CD4-positive, alpha-beta T cell treated with Interleukin-12 subunit alpha and Interleukin-12 subunit beta, for 1 hour (primary cell): Measurements from ENCODE around the gene TNNC2.
"Not testable (repeated sequence)": the region's sequence is repeated elsewhere in the genome, so short reads cannot be mapped to it uniquely, and the experiment has no call there.

ENCODE experiments used
- DNase-seq: peaks from one replicate; pipeline ENCODE4 v3.0.0-alpha.2; 2020

TNNC2 gene

DNA sequence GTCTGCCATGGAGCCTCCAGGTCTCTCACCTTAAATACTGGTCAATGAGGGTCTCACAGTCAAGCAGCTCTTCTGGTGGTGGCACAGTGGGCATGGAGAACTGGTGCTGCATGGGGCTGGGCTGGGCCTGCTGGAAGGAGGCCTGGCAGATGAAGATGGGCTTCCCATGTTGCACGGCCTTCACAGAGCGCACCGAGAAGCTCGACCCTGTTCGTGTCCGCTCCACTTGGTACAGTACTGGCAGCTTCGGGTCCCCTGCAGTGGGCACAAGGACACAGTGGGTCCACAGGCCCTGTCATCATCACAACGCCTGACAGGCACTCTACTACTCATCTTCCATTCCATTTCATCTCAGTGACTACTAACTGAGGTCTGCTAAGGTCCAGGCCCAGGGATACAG lies 21.3 kb upstream of the TNNC2 start:
- no peak for DNase-seq

DNA sequence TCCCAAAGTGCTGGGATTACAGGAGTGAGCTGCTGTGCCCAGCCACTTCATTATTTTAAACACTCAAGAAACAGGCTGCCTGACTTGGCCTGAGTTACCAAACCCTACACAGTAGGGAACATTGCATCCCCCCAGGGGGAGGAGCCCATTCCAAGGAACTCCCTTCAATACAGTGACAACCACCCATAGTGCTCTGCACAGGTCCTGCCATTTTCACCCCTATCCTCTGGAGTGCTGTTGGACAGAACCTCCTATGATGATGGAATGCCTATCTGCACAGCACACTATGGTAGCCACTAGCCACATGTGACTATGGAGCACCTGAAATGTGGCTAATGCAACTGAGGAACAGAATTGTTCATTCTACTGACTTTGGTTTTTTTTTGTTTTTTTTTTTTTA lies 18.3 kb upstream of the TNNC2 start:
- DNase-seq: no peak

DNA sequence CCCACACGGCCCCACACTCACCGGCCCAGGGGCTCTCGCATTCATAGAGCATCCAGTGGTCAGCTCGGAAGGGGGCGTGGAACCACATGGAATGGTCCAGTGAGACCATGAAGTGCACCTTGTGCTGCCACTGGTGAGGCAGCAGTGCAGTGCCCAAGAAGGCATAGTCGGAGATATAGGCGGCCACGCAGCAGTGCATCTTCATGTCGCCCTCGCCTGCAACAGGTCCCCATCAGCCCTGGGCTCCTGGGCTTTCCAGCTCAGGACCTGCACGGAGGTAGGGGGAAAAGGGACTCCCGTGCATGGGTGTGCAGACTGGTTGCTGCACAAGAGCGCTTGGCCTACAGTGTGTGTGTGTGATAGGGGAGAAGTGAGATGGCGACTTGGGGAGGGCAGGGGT lies 16.4 kb upstream of the TNNC2 start:
- no peak for DNase-seq

DNA sequence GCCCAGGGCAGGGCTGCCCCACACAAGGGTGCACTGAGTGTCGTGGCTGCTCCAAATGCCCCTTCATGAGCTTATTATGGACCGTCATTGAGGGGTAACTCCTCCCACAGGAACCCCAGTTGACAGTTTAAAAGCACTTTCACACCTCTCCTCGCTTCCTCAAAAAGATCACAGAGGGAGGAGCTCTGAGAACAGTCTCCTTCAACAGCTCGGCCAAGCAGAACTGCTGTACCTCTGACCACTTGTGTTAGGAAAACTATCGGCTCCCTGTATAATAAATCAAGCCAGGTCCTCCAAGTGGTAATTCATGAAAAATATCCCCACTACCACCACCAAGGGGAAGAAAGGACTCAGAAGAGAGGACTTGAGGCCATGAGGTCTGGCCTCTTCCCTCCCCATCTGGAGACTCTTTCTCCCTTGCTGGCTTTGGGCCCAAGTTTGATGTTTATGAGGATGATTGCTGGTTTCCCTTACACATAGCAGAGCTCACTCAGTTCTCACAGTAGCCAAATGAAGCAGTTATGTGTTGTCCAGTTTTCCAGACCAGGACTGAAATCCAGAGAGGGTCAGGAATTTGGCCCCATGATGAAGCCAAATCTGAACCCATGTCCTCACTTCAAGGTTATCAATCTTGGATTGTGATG lies 15.2 kb upstream of the TNNC2 start:
- DNase-seq: no peak

DNA sequence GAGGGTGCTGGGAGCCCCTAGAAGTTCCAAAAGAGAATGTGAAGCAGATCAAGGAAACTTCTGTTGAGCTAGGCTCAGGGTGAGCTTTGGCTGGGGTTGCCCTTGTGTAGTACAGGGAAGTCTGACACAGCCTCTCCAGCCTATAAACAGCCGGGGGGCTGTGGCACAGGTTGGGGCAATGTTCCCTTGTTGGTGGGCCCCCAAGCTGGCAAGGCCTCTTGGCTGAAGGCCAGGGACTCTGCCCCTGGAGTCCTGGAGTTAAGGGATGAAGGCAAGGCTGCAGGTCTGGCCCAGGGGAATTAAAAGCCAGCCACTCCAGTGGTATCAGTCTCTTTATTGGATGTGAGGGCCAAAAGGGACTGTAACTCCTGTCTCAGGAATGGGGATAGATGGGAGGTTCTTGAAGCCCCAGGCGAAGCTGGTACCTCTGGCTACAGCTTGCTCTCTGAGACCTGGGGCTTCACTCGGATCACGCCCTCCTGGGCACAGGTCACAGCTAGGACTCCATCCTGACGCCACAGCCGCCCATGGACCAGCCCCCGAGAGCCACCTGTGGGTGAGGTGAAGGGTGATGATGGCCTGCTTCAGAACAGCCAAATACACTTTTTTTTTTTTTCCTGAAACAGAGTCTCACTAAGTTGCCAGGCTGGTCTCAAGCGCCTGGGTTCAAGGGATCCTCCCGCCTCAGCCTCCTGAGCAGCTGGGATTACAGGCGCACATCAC lies 14.5 kb upstream of the TNNC2 start:
- DNase-seq: no peak

DNA sequence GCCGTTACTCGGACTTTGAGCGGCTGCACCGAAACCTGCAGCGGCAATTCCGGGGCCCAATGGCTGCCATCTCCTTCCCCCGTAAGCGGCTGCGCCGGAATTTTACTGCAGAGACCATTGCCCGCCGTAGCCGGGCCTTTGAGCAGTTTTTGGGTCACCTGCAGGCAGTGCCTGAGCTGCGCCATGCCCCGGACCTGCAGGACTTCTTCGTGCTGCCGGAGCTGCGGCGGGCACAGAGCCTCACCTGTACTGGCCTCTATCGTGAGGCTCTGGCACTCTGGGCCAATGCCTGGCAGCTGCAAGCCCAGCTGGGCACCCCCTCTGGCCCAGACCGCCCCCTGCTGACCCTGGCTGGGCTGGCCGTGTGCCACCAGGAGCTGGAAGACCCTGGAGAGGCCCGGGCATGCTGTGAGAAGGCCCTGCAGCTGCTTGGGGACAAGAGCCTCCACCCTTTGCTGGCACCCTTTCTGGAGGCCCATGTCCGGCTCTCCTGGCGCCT lies 13.6 kb upstream of the TNNC2 start:
- no peak for DNase-seq

DNA sequence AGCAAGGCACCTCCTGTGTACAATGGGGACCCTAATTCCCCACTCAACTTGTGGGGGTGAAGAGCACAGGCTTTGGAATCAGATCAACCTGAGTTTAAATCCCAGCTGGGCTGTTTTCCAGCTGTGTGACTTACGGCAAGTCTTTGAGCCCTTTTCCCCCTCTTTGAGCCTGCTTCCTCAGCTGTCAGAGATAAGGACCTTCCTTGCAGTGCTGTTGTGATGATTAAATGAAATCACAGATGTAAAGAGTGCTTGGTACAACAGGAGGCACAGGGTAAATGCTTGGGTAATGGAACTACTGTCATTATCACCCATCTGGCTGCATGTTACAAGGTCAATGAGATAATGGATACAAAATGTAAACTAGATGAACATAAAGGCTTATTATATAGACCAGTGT lies 9.7 kb upstream of the TNNC2 start:
- no peak for DNase-seq

DNA sequence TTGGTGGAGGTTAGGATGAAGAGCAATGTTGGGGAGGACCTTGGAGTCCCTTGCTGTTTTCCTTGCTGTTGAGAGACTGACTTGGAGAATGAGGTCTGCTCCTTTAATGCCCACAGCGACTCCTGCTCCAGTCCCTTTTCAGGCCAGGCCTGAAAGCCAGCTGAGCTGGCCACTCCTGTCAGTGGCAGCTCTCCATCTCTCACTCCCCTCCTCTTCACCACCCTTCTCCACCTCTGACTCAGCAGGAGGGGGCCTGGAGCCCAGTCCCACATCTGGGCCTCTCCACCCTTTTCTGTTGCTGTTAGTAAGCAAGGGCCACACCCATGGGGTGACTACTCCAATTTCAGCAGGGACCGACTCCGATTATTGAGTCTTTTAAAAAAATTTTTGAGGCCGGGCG lies 8.7 kb upstream of the TNNC2 start:
- no peak for DNase-seq

DNA sequence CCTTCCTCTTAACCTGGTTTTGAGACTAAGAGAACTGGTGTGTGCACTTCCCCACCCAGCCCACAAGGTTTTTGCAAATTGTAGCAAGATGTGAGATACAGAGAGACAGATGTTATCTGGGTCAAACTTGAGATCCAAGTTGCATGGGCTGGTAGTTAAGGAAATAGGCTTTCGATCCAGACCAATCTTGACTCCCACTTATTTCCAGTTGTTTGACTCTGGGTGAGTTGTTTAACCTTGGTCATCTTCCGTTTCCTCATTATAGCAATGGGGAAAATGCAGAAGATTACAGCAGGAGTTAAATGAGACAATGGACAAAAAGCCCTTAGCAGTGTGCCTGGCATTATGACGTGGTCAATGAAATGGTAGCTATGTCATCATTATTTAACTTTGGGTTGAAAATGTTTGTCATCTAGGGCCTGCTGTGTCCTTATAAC lies 8.2 kb upstream of the TNNC2 start:
- no peak for DNase-seq

DNA sequence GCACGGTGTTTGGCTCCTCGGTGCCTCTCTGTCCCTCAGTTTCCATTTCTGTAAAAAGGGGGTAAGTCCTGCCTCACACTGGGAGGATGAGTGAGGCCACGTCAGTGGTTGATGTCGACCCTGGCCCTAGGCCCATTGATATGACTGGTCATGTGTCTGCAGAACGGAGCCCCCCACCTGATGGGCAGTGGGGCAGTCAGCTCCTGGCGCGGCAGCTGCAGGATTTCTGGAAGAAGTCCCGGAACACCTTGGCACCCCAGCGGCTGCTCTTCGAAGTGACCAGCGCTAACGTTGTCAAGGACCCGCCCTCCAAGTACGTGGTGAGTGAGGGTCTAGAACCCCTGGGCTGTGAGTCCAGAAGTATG lies 7.7 kb upstream of the TNNC2 start:
- no peak for DNase-seq

DNA sequence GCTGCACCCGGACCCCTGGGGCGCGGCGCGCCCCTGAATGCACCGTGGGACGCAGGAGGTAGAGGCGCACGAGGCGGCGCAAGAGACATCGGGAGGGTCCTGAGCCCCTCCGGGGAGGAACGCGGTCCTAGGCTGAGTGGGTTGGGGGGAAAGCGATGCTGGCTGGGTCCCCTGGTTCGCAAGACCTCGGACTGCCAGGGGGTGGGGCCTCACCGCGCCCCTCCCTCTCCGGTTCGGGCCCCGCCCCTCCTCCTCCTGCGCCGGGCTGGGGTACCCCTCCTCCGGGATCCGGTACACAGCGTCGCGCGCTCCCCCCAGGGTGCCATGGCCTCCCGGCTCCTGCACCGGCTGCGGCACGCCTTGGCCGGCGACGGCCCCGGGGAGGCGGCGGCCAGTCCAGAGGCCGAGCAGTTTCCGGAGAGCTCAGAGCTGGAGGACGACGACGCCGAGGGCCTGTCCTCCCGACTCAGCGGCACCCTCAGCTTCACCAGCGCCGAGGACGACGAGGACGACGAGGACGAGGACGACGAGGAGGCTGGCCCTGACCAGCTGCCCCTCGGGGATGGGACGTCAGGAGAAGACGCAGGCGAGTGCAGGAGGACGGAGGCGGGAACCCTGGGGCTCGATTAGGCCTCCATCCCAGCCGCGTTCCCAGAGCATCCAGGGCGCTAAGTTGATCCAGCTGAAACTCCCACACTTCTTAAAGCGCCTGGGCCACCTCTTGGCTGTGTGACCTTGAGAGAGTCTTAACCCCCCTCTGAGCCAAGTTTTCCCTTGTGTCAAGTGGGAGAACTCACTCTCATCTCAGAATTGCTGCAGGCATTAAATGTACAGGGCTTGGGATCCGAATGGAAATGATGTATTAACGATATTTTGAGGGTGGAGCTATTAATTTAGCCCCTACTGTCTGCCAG lies 7.0 kb upstream of the TNNC2 start:
- DNase-seq: peak; percentile 52

DNA sequence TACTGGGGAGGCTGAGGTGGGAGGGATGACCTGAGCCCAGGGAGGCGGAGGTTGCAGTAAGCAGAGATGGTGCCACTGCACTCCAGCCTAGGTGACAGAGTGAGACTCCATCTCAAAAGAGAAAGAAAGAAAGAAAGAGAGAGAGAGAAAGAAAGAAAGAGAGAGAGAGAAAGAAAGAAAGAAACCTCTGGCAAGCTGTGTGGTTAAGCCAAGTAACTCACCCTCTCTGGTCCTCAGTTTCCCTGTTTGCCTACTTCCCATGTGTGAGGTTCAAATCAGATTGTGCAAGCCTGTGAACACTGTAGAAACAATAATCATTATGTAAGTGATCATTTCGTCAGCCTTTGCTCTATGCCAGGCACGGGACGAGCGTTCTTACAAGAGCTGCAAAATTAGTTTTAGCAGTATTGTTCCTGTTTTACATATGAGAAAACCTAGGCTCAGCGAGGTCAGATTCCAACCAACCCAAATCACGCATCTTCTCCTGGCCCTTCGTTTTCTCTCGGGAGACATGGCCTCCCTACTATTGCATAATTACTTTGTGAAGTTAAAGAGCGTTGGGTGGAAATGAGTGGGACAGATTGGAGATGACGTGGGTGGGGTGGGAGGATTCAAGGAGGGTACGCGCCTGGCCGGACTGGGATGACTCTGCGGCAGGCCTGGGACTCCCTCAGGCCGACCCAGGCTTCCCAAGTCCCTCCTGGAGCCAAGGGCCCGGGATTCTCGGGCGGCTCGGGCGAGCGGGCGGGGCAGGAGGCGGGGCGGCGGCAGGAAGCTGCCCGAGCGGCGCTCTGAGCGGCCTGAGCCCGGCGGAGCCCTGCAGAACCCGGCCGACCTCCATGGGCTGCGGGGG lies 6.1 kb upstream of the TNNC2 start, which contains the start of gene SNX21:
Gene SNX21 (plus strand): TSS at position 770 of the 853 bp plus-strand sequence. CDS start 121 bp downstream, outside the sequence.
- peak; percentile 15 for DNase-seq

DNA sequence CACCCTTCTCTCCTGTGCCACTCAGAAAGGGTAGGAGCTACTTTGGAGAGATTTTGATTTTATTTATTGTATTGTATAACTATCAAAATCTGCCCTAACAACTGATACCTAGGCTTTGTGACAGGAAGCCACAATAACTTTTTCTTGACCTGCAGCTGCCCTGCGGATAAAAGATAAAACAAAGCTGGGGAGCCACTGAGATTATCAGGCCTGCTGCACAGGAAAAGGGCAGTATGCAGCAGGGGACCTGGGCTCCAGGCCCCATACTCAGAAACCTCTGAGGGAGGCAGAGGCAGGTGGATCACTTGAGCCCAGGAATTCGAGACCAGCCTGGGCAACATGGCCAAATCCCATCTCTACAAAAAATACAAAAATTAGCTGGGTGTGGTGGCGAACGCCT lies 5.5 kb upstream of the TNNC2 start:
- DNase-seq: no peak

DNA sequence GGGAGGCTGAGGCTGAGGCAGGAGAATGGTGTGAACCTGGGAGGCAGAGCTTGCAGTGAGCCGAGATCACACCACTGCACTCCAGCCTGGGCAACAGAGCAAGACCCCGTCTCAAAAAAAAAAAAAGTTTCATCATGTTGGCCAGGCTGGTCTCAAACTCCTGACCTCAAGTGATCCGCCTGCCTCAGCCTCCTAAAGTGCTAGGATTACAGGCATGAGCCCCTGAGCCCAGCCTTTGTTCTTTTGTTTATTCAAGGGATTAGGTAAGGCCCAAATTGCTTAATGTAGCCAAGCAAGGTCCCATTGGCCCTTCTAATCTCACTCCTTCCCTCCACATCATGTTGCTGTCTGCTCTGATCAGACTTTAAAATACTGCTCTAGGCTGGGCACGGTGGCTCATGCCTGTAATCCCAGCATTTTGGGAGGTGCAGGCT lies 2.6 kb upstream of the TNNC2 start:
- DNase-seq: not testable (repeated sequence)

DNA sequence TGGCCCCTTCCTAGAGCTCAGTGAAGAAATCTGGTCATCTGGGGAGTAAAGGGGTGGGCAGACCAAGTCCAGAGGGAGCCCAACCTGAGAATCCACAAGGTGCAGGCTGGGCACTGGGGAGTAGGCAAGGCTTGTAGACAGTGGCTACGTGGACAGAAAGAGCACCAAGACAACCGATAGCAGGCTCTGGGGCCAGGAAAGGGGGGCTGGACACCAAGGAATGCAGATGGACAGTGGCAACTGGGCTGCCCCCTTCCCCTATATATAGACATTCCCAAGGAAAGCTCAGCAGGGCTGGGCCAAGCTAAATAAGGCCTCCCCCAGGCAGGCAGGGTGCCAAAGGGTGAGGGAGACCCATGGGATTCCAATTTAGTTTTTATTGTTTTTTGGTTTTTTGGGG lies 1.5 kb upstream of the TNNC2 start:
- no peak for DNase-seq

DNA sequence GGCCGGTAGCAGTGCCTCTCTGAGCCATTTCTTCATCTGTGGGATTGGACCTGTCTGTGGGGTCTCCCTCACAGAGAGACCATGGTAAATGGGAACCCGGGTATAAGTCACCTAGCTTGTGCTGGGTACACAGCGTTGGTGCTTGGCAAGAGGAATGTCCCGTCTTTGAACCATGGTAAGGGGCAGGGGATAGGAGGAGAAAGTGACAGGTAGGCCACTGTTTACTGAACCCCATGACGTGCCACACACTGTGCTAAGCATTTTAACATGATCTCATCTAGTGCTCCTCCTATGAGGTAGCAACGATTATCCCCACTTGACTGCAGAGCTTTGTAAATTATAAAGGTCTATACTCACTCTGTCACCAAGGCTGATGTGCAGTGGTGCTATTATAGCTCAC lies 600 bp upstream of the TNNC2 start:
- DNase-seq: no peak

DNA sequence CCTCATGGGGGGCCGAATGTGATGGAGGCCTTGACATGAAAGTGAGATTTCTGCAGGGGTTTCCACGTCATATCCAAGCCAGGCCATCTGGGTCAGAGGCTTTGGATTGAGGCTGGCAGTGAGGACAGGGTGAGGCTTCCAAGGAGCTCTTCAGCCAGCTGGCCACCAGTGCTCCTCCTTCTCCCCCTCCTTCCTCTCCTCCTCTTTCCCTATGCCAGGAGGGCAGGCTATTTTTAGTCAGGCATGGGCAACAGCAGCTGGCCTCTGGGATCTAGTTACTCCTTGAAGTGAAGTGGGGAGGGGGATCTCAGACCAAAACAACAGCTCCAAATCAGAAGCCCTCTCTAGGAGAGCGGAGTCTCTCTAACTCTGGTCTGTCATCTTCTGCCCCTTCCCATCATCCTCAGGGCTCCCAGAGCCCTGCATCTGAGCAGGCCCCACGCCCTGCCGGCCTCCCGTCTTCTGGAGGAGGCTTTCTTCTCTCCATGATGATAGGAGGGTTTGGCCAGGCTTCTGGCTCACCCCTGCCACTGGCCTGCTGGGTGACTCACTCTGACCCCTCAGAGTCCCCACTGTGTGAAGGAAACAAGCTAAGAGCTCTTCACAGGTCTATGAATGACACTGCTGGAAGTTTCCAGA lies 612 bp downstream of the TNNC2 start:
- DNase-seq: no peak

DNA sequence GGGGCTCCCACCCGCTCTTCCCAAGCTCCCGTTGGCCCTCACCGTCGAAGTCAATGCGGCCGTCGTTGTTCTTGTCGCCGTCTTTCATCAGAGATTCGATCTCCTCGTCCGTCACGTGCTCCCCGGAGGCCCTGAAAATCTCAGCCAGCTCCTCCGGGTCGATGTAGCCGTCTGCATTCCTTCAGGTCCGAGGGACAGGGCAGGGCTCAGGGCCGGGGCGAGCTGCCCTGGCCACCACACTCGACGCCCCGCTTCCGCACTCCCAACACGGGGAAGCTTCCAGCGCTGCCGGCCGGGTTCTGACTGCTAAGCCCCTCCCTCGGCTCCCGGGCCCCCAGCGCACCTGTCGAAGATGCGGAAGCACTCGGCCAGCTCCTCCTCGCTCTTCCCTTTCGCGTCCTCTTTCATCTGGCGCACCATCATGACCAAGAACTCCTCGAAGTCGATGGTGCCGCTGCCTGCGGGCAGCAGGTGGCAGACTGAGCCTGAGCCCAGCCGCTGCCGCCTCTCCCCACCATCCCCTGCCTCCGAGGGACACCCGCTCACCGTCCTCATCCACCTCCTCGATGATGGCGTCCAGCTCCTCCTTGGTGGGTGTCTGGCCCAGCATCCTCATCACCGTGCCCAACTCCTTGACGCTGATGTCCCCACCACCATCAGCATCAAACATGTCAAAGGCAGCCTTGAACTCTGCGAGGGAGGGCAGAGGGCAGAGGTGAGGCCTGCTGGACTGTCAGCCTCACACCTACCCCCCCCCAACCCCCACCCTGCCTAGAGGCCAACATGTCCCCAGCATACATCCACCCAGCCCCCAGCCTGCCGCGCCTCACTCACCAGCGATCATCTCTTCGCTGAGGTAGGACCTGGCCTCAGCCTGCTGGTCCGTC lies 2.9 kb downstream of the TNNC2 start:
- DNase-seq: peak; percentile 56

DNA sequence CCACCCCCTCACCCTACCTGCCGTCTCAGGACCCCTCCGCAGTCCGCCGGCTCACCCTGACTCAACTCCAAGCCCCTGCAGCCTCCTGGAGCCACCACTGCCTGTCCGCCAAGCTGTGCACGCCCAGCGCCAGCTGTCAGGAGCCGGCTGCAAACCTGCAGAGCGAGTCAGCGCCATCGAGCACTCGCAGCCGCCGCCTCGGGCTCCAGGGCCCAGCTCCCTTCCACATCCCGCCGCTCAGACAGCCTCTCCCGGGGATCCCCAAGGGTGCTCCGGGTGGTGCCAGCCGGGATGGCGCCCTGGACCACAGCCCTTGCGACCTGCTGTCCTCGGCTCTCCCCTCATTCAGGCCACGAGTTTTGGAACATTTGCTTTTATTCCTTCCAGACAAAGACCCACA lies 4.3 kb downstream of the TNNC2 start:
- no peak for DNase-seq

DNA sequence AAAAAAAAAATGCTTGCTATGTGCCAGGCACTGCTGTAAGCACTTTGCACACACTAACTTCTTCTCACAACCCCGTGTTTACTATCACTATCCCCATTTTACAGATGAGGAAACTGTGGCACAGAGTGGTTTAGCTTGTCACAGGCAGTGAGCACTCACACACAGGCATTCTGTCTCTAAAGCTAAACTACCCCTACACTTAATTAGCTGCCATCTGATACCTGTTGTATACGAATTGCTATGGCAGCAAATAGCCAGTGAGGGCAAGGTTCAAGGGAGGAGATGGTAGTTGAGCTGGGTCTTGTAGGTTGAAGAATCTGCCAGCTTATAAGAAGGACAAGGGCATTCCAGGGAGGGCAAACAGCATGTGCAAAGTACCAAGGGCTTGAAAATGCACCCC lies 5.2 kb downstream of the TNNC2 start:
- DNase-seq: no peak

DNA sequence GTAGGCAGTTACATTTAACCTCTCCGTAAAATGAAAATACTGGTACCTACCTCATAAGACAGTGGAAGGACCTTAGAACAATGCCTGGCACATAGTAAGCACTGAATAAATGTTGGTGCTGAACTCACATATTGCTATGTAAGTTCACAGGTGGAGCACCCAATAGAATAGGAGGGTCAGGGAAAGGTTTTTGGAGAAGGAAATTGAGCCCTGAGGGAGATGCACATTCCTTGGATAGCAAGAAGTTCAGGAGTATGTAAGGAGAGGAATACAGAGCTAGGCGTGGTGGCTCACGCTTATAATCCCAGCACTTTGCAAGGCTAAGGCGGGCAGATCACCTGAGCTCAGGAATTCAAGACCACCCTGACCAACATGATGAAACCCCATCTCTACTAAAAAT lies 7.6 kb downstream of the TNNC2 start:
- no peak for DNase-seq
